NCI-H187 treated with DMSO at 0.1 percent for 48 hours (cell line): ENCODE measurements around the gene OVAAL.
A peak's percentile ranks its signal among the peaks of the same experiment; 100 is the strongest.

ENCODE experiments used
- DNase-seq: peaks from one replicate; lab custom pipeline; 2025; lab: John Stamatoyannopoulos, UW

The OVAAL gene

DNA sequence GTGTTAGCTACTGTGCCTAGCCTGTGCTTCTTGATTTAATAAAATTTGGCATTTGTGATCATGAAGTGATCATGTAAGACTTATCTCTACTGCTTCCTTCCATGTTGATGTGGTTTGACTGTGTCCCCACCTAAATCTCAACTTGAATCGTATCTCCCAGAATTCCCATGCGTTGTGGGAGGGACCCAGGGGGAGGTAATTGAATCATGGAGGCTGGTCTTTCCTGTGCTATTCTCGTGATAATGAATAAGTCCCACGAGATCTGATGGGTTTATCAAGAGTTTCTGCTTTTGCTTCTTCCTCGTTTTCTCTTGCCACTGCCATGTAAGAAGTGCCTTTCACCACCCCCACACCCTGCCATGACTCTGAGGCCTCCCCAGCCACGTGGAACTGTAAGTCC lies at the start of gene OVAAL:
OVAAL (plus strand) TSS at position 301 of the 400 bp plus-strand sequence.
- DNase-seq = no peak

DNA sequence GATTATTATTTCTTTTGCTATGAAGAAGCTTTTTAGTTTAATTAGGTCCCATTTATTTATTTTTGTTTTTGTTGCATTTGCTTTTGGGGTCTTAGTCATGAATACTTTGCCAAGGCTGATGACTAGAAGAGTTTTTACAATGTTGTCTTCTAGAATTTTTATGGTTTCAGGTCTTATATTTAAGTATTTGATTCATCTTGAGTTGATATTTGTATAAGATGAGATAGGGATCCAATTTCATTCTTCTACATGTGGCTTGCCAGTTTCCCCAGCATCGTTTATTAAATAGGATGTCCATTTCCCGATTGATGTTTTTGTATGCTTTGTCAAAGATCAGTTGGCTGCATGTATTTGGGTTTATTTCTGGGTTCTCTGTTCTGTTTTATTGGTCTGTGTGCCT lies 47.9 kb upstream of the OVAAL start:
- DNase-seq = no peak

DNA sequence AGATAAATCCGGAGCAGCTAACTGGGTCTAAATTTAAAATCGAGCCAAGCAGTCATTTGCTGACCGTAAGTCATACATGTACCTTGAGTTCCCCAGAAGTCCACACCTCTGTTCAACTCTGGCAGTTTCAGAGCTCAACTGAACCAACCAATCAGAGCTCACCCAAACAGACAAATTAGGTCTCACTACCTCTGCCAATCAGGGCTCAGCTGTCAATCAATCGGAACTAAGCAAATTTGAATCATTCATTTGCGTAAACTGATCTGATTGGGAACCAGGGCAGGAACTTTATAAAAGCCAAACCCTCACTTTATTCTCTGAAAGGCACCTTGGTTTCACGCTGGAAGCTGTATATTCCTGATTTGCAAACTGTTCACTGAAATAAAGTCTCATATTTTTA lies 45.2 kb upstream of the OVAAL start:
- DNase-seq = no peak

DNA sequence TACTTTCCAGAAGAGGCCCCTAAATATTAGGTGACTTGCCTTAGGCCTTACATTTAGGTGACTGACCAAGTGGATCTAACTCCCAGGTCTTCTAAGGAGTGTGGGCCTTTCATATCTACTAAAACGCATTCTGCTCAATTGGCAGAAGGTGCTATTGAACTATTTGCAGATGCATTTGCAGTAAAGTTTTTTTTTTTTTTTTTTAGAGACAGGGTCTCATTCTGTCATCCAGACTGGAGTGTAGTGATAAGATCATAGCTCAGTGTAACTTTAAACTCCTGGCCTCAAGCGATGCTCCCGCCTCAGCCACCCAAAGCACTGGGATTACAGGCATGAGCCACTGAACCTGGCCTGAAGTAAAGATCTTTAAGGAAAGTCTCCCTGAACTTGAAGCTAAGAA lies 43.4 kb upstream of the OVAAL start:
- DNase-seq = no peak

DNA sequence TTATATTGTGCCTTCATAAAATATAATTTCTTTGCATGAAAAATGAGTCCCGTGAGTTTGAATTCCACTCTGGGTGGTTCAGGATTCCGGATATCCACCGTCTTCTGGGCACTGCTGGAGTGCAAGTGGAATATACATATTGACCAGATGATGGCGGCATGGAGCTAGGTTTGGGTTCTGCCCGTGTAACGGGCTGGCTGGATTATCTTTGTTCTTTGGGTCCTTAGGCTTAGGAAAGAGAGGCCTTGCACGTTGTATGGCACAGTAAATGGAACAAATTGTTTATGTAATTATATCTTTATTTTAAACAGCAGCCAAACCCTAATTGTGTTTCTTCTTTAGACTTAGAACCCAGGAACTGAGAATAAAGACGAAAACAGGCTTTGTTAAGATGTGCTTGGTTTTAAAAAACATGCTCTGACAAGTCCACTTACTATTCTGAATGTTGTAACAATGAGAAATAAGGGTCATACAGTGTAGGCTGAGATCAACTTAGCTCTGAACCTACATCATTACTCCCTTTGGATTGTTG lies 42.8 kb upstream of the OVAAL start:
- DNase-seq = peak; percentile 83

DNA sequence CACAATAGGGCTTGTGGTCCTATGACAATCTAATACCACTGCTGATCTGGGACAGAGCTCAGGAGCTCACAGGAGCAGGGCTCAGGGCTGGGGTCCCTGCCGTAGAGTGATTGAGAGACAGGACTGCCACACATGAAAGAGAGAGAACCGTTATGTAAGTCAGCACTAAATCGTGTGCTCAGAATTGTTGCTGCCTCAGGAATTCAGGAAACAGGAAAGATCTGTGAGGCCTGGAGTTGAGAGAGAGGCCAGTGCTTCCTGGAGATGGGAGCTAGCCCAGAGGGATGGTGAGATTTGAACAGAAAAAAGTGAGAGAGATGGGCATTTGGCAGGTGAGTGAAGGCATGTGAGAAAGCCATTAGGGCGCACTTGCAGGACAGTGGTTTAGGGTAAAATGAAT lies 38.9 kb upstream of the OVAAL start:
- no peak for DNase-seq

DNA sequence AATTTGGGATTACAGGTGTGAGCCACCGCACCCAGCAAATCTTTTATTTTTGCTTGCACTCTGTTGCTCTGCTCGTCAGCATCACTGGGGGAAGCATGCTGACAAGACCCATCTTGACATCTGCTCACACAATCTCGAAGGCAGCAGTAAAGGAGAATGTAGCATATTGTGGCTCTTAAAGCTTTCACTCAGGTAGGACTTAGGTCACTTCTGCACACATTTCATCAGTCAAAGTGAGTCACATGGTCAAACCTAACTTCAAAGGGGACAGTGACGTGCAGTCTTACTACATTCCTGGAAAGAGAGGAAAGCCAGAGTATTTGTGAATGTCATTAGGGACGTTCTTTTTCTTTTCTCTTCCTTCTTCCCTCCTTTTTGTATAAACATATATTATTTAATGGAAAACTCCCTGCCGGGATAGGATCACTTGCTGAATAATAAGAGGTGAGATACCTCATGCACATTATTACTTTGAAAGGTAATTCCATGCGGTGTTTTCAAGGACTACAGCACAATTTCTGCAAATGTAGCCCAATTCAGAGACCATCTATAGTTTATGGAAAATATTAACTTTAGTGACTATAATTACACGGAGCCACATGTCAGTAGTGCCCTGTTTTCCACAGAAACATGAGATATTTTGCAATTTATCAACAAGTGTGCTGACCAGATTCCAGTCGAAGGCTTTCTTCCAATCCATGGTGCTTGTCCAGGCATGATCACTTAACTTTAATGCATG lies 37.1 kb upstream of the OVAAL start:
- DNase-seq = no peak

DNA sequence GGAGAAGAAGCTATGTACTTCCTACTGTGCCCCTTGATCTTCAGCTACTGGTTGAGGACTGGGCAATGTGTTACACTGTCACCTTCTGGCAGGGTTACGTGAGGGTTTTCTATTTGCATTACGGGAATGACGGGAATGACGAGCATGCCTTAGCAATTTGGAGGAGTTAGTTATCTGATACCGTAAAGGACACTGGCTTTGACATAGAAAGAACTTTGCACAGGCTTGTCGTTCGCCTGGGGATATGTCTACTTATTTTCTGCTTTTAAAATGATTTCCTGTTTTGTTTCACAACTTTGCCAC lies 36.6 kb upstream of the OVAAL start:
- DNase-seq = no peak

DNA sequence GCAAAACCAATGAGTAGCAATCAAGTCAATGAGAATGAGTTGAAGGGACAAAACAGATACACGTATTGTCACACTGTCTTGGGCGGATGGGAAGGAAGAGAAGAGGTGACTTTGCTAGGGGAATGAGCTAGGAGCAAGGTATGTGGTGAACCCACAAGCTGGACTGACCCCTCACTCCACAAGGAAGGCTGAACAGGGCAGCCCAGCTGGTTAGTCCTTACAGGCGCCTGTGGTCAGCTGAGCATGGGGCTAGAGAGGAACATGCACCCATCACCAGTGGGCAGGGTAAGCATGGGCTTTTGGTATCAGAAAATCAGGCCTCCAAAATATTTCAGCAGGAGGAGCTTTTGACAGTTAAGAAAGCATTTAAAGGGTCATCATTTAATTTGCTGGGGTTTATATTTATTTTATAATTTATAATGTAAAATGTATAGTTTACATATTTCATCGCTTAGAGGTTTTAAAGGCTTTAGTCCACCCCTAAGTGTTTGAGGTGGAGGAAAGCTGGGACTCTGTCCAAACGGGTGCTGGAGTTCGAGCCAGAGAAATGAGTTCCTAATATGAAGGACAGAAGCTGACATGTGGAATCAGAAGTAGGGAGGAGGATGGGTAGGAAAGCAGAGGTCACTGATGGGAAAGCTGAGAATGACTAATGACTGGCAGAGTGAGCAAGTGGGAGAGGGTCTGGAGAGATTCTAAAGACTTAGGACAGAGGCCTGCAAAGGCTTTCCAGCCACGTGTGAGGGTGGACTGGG lies 34.4 kb upstream of the OVAAL start:
- no peak for DNase-seq

DNA sequence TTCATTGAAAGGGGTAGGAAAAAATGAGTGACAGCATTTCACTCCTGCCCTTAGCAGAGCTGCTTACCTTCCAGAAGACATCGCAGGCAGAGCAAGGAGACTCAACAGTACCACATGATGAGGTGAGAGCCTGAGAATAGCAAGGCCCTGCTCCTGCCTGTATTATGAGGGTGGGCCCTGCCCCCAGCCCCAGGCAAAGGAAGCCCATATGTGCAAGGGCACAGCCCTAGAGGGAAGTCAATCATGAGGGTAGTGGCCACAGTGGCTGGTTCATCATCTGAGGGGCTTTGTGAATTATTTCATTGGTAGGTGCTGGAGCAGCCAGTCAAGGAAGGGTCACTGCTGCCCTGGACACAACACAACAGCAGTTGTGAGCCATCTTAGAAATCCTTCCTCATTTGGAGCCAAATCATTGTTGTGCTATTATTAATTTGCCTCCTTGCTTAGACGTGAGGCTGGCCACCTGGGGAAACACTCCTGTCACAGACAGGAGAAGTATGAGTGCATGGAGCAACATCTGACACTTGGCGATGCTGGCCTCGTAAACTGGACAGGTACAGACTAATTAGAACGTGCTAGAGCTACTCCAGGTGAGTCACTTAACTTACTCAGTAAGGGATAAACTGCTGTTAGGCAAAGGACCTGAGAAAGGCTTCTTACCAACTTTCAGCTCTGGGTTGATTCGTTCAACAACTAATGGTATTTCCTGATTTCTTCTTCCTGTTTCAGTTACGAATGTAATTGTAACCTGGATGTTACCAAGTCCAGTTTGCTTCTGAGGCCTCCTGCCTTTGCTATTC lies 33.6 kb upstream of the OVAAL start:
- no peak for DNase-seq

DNA sequence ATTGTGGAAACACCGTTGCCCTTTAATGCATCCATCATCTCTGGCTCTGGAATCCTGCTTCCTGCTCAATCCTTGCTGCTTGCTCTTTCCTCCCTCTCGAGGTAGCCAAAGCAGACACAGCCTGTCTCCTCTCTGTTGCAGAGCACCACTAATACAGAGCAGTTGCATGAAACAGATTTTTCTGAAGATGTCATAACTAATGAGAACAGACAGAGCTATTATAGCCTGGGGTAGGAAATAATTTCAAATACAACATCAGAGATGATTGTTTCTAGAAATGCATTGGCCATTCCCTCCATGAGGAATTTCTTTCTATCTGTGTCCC lies 33.1 kb upstream of the OVAAL start:
- no peak for DNase-seq

DNA sequence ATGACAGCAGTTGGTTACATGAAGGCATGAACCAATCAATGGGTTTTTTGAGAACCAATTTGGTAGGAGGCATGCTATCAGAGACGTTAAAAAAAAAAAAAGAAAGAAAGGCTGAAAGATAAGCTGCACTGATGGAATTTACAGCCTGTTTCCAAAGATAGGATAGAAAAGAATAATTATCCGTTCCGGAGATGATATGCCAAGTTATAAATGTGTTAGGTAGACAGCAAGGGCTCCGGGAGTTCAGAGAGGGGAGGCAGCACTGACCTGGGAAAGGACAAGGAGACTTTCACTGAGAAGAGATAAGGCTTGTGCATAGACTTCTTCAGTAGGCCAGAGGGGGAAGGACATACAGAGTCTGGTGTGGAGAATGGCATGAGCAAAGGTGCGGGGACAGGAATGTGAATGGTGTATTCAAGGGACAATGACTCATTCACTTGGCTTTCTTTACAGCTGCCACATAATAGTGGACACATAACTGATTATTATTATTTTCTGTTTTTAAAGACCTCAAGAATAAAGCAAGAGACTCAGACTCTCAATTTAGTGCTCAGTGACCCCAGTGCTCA lies 31.6 kb upstream of the OVAAL start:
- DNase-seq = no peak

DNA sequence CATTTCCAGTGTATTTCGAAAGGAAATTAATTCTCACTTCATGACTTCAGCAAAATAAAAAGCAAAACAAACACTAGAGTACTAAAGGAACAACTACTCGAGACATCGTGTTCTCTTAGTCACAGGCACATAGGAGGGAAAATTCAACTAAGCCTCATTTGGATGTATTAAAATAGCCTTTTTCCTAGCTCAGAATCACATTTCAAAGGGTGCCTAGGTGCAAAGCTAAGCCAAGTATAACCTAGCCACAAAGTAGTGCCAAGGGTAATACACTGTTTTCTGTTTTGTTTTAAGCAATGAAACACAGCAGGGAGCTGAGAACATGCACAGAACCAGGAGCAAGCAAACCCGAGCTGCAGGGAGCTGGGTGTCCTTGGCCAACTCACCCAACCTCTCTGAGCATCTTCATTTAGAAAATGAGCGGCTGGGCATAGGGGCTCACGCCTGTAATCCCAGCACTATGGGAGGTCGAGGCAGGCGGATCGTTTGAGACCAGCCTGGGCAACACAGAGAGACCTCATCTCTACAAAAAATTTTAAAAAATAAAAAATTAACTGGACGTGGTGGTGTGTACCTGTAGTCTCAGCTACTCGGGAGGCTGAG lies 29.8 kb upstream of the OVAAL start:
- no peak for DNase-seq

DNA sequence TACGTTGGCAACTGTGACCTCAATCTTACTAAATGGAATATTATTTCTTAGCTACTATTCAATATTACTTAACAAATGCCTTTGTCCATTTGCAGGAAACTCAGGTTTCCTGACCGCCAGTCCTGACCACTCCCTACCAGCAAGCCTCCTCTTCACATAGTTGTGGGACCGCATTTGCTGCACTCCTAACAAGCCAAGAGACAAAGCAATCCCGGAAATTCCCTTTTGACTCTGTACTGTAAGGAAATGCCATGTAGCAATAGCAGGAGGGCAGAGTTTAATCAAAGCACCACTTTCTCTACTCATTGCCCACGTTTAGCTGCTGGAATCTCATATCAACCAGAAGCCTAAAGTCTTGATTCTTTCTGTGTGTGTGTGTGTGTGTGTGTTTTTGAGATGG lies 28.3 kb upstream of the OVAAL start:
- DNase-seq = no peak

DNA sequence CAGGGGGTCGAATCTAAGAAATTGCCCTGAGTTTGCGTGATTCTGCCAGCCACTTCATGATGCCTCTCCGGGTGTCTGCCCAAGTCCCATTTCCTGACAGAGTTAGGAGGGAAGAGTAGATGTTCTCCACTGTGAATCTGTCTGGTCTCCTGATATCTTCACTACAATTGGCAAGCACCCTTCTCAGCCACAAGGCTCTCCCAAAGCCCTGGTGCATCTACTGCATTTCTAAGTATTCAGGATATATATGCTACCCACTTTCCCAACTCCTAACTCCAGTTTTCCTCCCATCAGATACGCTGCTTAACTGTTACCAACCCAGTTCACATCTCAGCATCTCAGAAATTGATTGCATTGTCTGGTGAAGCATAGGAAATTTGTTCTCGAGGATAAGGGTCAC lies 25.9 kb upstream of the OVAAL start:
- no peak for DNase-seq

DNA sequence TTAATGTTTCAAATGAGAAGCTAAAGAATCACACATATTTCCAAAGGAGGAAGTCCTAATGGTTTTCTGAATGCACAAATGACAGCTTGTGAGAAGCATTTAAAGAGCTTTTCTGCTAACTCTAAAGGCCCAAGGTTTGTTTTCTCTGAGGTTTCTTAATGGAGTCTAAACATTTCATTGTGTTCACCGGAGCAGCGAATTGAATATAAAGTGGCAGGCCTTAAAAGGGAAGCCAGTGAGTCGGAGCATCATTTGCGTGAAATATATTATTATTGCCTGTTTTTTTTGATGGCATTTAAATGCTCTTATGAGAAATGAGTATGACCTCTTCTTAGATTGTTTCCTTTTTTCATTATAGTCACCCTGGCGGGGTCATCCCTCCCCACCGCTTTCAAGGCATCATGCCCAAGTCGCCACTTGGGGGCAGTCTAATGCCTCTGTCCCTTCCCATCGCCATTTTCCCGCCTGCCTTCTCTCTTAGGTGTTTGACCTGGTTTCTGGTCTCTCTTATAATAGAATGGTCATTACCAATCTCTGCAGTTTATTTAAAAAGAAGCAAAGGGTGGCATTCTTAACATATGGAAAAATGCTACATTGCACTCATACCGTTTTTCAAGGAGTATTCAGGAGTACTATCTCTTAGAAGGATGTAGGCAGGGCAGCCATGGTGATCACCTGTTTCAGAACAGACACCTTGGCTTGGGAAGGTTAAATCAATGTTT lies 25.3 kb upstream of the OVAAL start:
- DNase-seq = peak; percentile 88

DNA sequence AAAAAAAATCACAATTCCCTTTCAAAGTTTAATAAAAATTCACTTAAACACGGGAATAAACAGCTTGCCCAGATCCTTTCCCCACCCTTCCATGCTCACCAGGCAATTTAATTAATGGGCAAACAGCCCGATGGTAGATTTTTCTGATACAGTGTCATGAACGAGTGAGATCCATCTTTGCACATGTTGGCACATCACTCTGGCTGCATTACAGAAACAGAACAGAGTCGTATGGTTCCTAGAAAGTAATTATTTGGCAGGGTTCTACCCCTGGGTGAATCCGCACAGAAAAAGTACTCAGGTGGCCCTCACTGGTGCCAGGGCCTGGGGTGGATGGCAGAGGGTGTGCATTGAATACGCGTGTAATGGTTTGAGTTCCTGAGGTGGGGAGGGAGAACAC lies 24.6 kb upstream of the OVAAL start:
- no peak for DNase-seq

DNA sequence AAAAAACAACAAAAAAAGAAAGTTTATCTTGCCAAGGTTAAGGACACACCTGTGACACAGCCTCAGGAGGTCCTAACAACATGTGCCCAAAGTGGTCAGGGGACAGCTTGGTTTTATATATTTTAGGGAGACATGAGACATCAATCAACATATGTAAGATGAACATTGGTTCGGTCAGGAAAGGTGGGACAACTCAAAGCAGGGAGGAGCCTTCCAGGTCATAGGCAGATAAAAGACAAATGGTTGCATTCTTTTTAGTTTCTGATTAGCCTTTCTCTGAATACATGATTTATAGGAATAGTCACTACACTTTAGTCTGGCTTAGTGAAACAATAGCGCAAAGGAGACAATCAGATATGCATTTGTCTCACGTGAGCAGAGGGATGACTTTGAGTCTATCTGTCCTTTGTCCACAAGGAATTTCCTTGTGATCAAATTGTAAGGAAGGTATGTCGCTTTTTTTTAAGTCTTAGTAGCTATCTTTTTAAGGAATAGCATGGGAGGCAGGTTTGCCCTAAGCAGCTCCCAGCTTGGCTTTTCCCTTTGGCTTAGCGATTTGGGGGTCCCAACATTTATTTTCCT lies 23.3 kb upstream of the OVAAL start:
- no peak for DNase-seq

DNA sequence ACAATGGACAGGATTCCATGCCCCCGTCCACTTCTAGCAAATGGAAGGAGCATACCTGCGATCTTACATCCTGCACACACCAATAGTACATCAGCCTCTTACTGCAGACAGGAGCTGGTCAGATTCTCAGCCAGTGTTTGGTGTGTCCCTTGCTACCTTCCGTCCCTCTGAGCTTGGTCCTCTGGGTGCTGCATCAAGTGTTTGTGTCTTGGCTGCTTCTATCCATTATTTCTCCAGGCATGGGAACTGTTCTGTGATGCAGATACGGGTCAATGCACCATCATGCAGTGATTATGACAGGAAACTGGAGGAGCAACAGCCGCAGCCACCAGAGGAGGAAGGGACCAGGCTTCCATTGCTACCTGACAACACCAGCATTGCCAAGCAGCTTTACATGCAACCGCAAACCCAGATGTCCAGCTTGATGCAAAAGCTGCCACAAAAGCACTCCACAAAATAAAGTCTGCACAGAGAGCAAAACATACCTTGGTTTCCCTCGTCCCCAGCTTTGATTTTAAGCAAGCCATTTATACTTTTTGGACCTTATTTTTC lies 21.9 kb upstream of the OVAAL start:
- no peak for DNase-seq

DNA sequence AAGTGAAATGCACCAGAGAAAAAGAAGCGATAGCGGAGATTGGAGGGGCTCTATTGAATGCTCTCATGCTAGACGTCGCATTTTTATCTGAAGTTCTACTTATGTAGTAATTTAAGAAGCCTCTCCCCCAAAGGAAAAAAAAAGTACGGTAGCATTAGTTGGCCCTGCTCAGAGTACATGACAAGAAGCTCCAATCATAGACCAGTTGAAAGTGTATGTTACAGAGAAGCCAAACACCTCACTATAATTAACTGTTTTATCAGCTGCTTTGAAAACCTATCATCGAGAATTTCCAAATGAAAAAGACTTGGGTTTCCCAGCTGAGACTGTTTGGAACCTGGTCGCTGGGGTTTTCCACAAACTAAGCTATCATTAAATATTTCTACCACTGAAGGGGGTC lies 19.6 kb upstream of the OVAAL start:
- no peak for DNase-seq
